Kidney tubule cell (primary cell): Measurements from ENCODE around the gene NOL4L.
"Not testable (repeated sequence)": the region's sequence is repeated elsewhere in the genome, so short reads cannot be mapped to it uniquely, and the experiment has no call there.

Source experiments
- DNase-seq: peaks from one replicate; pipeline ENCODE4 v3.0.0-alpha.2; 2018; ENCODE audit warnings: low spot score

NOL4L gene

DNA sequence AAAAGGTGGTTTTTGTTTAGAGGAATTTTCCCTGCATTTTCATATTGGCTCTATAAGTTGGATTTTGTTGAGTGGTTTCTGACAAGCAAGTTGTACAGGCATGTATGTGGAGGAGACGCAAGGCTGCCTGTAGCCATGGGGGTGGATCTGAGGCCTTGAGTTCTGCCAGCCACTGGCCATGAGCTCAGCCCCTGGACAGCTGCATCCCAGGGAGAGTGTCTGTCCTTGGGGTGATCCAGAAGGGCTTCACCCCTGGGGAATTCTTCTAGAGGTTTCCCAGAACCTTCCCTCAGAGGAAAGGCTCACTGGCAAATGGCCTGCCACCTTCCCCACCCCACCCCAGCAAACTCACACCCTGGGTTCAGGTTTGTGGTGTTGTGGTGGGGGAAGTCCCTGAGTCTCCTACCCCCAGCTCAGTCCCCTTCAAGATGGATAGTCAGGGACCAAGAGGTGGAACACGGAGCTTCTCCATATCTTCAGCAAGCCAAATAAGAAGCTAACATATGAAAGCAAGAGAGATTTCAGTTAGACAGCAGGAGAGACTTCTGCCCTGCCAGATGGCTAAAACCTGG is 11.6 kb upstream of the NOL4L start:
- no peak for DNase-seq

- no peak for DNase-seq
These were observed 10.0 kb upstream of the NOL4L start for GRCh38 chr20:32595143-32595542.

- DNase-seq: not testable (repeated sequence)
These were observed 9.5 kb upstream of the NOL4L start for GRCh38 chr20:32594669-32595068.

DNA sequence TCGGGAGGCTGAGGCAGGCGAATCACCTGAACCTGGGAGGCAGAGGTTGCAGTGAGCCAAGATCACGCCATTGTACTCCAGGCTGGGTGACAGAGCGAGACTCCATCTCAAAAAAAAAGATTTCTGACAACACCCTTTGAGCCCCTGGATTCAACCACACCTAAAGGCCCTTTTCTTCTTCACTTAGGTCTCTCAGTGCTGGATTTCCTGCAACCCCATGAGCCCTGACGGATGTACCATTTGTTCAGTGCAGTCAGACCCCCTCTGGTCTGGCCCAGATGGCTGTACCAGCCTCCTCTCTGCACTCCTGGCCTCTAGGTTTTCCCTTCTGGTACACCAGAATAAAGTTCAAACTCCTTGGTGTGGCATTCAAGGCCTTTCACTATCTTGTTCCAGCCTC is 9.1 kb upstream of the NOL4L start:
- no peak for DNase-seq

DNA sequence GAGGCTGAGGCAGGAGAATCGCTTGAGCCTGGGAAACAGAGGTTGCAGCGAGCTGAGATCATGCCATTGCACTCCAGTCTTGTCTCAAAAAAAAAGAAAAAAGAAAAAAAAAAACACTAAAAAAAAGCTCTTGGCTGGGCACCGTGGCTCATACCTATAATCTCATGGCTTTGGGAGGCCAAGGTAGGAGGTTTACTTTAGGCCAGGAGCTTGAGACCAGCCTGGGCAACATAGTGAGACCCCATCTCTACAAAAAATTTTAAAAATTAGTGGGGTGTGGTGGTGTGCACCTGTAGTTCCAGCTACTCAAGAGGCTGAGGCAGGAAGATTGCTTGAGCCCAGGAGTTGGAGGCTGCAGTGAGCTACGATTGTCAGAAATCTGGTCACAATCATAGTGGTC is 7.5 kb upstream of the NOL4L start:
- not testable (repeated sequence) for DNase-seq

- DNase-seq: no peak
These were observed 6.9 kb upstream of the NOL4L start for GRCh38 chr20:32592022-32592421.

- no peak for DNase-seq
These were observed 4.6 kb upstream of the NOL4L start for GRCh38 chr20:32589769-32590168.

GRCh38 chr20:32589256-32589655 is 4.1 kb upstream of the NOL4L start:
- peak; percentile 65 for DNase-seq

DNA sequence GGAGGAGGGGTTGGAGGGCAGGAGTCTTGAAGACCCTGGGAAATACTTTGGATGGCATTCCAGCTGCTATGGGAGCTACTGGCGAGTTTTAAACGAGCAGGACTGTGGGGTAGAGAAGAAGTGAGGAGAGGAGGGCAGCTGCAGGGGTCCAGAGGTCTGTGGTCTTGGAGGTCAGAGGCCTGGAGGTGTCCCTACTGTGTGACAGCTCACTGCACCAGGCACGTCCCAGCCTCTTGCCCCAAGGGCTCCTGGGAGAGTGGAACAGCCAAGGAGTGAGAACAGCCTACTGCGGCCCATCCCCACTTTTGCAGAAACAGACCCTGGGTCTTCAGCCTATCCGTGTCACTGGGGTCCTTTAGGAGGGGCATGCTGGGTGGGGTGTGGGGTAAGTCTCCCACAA is 2.9 kb upstream of the NOL4L start:
- DNase-seq: no peak

DNA sequence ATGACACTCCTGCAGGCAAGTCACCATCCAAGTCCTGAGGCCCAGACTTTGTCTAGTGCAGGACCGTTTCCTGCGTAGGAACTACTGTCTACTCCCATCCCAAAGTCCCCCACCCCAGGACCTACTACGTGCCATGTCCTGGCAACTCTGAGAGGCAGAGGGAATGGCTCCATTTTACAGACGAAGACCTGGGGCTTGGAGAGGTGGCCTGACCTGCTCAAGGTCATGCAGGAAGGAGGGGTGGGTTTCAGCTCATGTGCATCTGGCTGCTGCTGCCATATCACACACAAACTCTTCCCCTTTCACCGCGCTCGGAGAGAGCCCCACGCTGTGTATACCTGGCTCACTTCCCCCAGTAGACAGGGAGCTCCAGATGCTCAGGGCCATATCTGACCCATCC is 1.2 kb upstream of the NOL4L start:
- DNase-seq: no peak

- DNase-seq: no peak
These were observed 524 bp upstream of the NOL4L start for GRCh38 chr20:32585586-32586127.

- no peak for DNase-seq
These were observed 1.5 kb downstream of the NOL4L start for GRCh38 chr20:32583581-32584070.

GRCh38 chr20:32582659-32583580 is 2.2 kb downstream of the NOL4L start:
- DNase-seq: no peak

GRCh38 chr20:32581839-32582658 is 3.1 kb downstream of the NOL4L start:
- DNase-seq: no peak

DNA sequence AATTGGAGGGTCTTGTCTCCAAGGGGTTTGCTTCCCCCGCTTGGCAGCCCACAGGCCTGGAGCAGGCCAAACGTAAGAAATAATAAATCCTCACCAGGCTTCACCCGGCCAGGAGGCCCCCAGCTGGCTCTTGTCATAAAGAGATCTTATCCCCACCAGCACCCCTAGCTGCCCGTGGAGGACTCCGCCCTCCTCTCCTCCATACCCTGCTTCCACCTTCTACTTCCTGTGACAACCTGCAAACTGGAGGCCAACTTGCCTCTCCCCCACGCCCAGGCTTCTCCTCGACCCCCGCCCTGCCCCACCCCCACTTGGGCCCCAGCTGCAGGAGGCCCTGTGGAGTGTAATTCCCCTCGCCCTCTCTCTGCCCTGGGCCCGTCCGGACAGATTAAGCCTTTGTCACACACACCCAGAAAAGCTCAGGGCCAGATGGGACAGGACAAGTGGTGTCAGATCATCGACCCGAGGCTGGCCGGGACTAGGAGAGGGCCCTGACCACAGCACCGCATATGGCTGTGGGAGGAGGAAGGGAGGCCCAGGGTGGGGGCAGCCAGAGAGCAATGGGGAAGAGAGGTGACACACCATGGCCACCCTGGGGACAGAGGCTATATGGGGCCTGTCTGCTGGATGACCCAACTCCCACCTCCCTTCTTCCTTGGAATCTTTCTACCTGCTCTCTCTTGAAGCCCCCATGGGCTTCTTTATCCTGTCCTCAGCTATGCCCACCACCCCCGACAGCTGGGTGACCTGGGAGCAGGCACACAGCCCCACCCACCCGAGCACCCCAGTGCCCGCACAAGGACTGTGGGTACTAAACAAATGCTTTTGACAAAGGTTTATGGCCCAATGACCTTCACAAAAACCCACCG is 3.9 kb downstream of the NOL4L start:
- DNase-seq: no peak

GRCh38 chr20:32580219-32580969 is 4.7 kb downstream of the NOL4L start:
- no peak for DNase-seq

- no peak for DNase-seq
These were observed 6.2 kb downstream of the NOL4L start for GRCh38 chr20:32578840-32579390.

- DNase-seq: not testable (repeated sequence)
These were observed 7.1 kb downstream of the NOL4L start for GRCh38 chr20:32578062-32578461.

DNA sequence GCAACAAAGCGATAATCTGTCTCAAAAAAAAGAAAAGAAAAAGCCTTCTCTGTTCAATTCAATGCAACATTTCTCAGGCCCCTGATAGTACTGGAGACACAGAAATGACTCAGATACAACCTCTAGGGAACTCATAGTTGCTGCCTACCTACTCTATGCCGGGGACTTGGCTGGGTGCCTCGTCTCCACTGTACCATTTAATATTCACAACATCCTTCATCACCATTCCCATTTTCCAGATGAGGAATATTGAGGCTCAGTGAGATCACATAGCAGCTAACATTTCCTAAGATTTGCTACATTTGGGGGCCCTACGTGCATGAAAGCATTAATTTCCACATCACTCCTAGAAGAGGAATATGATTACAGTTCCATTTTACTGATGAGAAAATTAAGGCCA is 7.5 kb downstream of the NOL4L start:
- DNase-seq: peak; percentile 32

DNA sequence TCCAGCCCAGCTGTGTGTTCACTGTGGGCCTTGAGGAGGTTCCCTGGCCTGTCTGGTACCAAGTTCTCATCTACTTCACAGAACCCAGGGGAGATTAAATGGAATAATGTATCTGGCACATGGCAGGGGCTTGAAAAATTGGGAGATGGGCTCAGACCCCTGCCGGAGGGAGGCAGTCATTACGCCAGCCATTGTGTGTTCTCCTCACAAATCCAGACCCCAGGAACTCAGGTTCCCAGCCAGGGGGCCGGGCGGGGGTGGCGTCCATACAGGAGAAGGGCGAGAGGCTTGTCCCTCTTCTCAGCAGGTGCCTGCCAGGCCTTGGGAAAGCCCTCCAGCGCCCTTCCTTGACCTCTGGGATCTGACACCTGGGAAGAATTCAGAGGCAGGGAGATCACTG is 8.1 kb downstream of the NOL4L start:
- no peak for DNase-seq
